Lower leg skin (tissue), 4 donors: Measurements from ENCODE around the gene MTHFD1L. TPM values are rescaled to one million over a fixed set of nuclear protein-coding genes. Genes with fewer than 3 reads are reported as not detected.
A peak's percentile ranks its signal among the peaks of the same experiment; 100 is the strongest.
"Not testable (repeated sequence)": the region's sequence is repeated elsewhere in the genome, so short reads cannot be mapped to it uniquely, and the experiment has no call there.

Experiments used
- DNase-seq, 2 donors: peaks; one replicate each; pipeline ENCODE4 v3.0.0-alpha.2; 2019; ENCODE audit warnings: low spot score in 2 of 2
- H3K4me3 ChIP-seq: fragments of 200-600 bp; sonication (generic); 2 replicates; pipeline ENCODE4 v1.5.1; 2017; ENCODE audit warnings: mild to moderate bottlenecking, low read depth; ENCODE audit not compliant: poor library complexity, severe bottlenecking
- CTCF ChIP-seq, 3 donors: fragments of 450-650 bp; IDR thresholded peaks; one replicate each; pipeline ENCODE4 v1.5.1; 2016; ENCODE audit warnings: antibody characterized with exemption in 3 of 3, mild to moderate bottlenecking in 3 of 3, moderate library complexity in 2 of 3
- POLR2A ChIP-seq, 2 donors: fragments of 450-650 bp; IDR thresholded peaks; one replicate each; pipeline ENCODE4 v1.6.1; 2016 to 2017; ENCODE audit warnings: antibody characterized with exemption in 2 of 2, mild to moderate bottlenecking in 1 of 2, moderate library complexity in 1 of 2
- WGBS, 2 donors: methylation state at CpG; one replicate each; pipeline ENCODE4 v1.1.5; 2018; 5-methylcytosine and 5-hydroxymethylcytosine counted together
- intact Hi-C: fragments of 100-400 bp; cut with DNase I; formaldehyde crosslinking; loops from one replicate; pipeline ENCODE4 v1.15.0; 2023; ENCODE audit warnings: low total_unique reads
- total RNA-seq, 4 donors: library from RNA; depleted of rRNA; stranded (reverse); fragments of >200 nt; gene quantifications; one replicate each; pipeline ENCODE4 v1.1.0, GENCODE V29; 2016

The MTHFD1L gene
- total RNA-seq, 4 donors from 2014 or later = 2.1 to 7.1 (median 4.4) TPM

GRCh38 chr6:151040888-151041521 is 175.5 kb downstream of the MTHFD1L start:
- 42 to 47% methylated on average over 12 of the region's 12 CpGs for WGBS, 2 donors
- H3K4me3 ChIP-seq, intact Hi-C loops: not testable (repeated sequence)
- peak; percentile 75 to 94 for DNase-seq
- peak in 1 of 3 donors; percentile 48 for TF ChIP-seq CTCF (IDR thresholded peaks at IDR 0.05)

GRCh38 chr6:151041686-151042085 is 176.2 kb downstream of the MTHFD1L start:
- H3K4me3 ChIP-seq = no peak overlapping the region
- WGBS, 2 donors = 93 to 95% methylated on average over 5 of the region's 5 CpGs
- intact Hi-C loops = no loop called here
- TF ChIP-seq POLR2A (IDR thresholded peaks at IDR 0.05) (no peak), CTCF (IDR thresholded peaks at IDR 0.05) (no peak)
- DNase-seq = no peak

- DNase-seq = peak in 1 of 2 donors; percentile 52
- H3K4me3 ChIP-seq, intact Hi-C loops: not testable (repeated sequence)
- 75 to 83% methylated on average over 6 of the region's 6 CpGs for WGBS, 2 donors
These were observed 177.4 kb downstream of the MTHFD1L start for GRCh38 chr6:151042911-151043330.

- TF ChIP-seq CTCF (IDR thresholded peaks at IDR 0.05) (no peak), POLR2A (IDR thresholded peaks at IDR 0.05) (no peak)
- intact Hi-C loops = no loop called here
- peak in 1 of 2 donors; percentile 77 for DNase-seq
- 85 to 88% methylated on average over 4 of the region's 4 CpGs for WGBS, 2 donors
- H3K4me3 ChIP-seq = no peak overlapping the region
These were observed 178.4 kb downstream of the MTHFD1L start for GRCh38 chr6:151043944-151044343.

GRCh38 chr6:151044465-151045441 is 179.3 kb downstream of the MTHFD1L start:
- intact Hi-C loops = no loop called here
- H3K4me3 ChIP-seq = no peak overlapping the region
- DNase-seq = peak; percentile 28 to 86
- TF ChIP-seq POLR2A (IDR thresholded peaks at IDR 0.05) (no peak), CTCF (IDR thresholded peaks at IDR 0.05) (no peak)
- 80 to 87% methylated on average over 26 of the region's 26 CpGs for WGBS, 2 donors

- intact Hi-C loops, H3K4me3 ChIP-seq: not testable (repeated sequence)
- peak in 1 of 2 donors; percentile 63 for DNase-seq
- WGBS, 2 donors = 49 to 53% methylated on average over 7 of the region's 7 CpGs
These were observed 180.2 kb downstream of the MTHFD1L start for GRCh38 chr6:151045511-151046222.
